GM13976 (cell line): ENCODE measurements around the gene MAMLD1.

Experiments
- DNase-seq: peaks from one replicate; pipeline ENCODE4 v3.0.0; 2012; ENCODE audit warnings: low spot score
- in situ Hi-C: fragments of 300-500 bp; cut with MboI; formaldehyde crosslinking; loops from one replicate; pipeline ENCODE4 v1.12.0; 2022; ENCODE audit warnings: low sequenced_read_pairs, mixed read lengths, inconsistent platforms; ENCODE audit not compliant: unreplicated experiment
- TF ChIP-seq, protein P1 (sequence below): IDR thresholded peaks from 2 replicates; pipeline ENCODE4 v1.5.1; 2012; ENCODE audit warnings: borderline replicate concordance, mild to moderate bottlenecking; ENCODE audit not compliant: insufficient read depth; ENCODE audit errors: extremely low read depth, missing control alignments, control extremely low read depth

The MAMLD1 gene

DNA sequence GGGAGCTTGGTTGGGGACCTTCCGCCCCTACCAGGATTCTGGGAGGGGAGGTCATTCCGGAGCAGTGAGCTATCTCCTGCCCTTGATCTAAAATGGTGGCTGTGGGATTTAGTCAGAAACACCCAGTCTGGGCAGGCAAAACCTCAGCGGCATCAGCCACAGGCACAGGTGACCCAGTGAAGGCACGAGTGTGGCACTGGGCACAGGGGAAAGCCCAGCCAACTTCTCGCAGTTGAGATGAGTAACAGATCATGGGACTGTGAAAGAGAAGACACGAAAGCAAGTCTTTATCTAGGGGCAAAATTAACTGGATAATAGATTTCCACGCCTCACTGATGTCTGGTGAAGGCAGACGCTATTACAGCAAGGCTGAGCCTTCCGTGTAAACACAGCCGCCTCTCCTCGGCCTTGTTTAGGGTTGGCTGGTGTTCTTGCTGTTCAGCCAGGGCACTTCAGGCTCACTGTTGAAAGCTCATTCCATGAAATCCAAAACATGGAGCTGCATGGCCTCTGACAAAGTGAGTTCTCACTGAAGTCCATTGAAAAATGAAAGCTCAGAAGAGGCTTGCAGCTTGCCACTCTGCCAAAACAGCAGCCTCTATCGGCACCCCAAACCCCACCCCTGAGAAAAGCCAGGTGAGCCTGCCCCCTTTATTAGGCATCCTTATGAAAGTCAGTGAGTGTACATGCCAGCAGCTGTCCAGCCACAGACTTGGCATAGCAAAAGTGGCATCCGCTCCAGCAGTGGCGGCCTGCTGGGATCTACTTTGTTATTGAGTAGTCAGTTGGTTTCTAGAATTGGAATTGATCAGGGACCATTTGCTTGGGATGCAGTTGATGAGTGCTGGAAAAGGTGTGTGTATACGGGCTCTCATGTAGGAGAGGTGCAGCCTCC lies 103.0 kb downstream of the MAMLD1 start:
- in situ Hi-C loops, result no loop called here
- no peak for DNase-seq
- TF ChIP-seq, protein P1, sequence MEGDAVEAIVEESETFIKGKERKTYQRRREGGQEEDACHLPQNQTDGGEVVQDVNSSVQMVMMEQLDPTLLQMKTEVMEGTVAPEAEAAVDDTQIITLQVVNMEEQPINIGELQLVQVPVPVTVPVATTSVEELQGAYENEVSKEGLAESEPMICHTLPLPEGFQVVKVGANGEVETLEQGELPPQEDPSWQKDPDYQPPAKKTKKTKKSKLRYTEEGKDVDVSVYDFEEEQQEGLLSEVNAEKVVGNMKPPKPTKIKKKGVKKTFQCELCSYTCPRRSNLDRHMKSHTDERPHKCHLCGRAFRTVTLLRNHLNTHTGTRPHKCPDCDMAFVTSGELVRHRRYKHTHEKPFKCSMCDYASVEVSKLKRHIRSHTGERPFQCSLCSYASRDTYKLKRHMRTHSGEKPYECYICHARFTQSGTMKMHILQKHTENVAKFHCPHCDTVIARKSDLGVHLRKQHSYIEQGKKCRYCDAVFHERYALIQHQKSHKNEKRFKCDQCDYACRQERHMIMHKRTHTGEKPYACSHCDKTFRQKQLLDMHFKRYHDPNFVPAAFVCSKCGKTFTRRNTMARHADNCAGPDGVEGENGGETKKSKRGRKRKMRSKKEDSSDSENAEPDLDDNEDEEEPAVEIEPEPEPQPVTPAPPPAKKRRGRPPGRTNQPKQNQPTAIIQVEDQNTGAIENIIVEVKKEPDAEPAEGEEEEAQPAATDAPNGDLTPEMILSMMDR, result no peak

DNA sequence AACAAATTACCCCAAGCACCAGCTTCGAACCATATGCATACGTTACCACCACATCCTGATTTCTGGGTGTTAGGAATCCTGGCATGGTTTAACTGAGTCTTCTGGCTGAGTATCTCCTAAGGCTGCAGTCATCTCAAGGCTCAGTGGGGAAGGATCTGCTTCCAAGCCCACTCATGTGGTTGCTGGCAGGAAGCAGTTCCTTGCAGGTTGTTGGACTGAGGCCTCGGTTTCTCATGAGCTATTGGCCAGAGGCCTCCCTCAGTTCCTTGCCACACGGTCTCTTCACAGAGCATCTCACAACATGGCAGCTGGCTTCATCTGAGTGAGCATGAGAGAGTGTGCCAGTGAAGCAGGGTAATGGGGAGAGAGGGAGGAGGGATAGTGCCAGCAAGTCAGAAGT lies 109.2 kb downstream of the MAMLD1 start:
- in situ Hi-C loops, result no loop called here
- DNase-seq, result no peak
- TF ChIP-seq, protein P1, result no peak

DNA sequence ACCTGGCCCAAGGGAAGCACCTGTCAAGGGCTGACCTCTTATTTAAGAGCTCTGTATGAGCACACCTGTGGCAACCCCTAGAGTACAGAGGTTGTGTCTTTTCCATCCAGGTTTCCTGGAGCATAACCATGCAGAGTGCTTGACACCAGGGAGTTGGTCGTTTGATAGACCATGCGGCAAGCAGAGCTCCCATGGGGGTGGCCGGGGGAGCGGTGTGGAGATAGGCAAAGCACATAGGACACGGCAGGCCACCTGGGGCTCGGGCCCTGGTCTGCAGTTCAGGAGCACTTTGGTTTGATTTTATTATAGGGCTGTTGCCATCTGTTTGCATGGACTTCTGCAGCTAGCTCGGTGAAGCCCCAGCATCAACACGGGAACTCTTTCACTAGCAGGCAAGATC lies 110.3 kb downstream of the MAMLD1 start:
- in situ Hi-C loops, result no loop called here
- TF ChIP-seq, protein P1, result no peak
- DNase-seq, result no peak

DNA sequence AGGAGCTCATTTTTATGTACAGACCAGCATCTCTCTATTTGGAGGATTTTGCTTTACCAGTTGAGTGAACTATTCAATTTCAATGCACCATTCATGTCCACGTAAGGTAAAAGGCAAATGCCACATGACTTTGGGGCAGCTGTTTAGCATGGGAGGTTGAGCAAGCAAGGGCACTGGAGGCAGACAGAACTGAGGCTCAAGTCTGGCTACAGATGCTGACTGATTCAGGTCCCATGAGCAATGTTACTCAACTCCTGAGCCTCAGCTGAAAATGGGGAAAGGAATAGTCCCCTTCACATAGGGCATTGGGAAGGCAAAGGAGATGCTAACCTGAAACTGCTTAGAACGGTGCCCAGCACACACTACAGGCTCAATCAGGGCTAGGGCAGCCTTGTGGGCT lies 112.3 kb downstream of the MAMLD1 start:
- no peak for DNase-seq
- in situ Hi-C loops, result loop anchor here (25.0 kb wide), 1 partner anchor 513 kb away; no protein-coding TSS in a partner anchor
- TF ChIP-seq, protein P1, result no peak

DNA sequence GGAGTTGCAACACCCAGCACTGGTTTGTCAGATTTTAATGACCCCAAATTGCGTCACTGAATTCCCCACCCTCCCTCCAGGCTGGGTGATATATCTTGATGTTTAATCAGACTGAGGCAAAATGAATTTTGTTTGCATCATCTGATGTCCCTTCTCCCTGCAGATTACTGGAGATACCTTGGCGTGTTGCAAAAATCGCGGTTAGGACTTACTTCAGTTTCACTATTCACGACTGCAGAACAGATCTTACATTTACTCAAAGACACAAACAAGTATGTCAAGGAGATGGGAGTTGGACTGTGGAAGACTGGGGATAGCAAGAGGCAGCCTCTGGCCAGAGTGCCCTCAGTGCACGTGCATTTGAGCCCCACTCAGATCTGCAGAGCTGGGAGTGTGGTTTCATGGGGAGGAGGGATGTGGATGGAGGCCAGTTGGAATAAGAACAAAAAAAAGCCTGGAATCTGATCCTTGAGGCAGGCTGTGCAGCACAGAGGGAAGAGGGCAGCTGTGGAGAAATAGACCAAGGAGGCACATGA lies 113.1 kb downstream of the MAMLD1 start:
- no peak for DNase-seq
- TF ChIP-seq, protein P1, result no peak
- in situ Hi-C loops, result loop anchor here (25.0 kb wide), 1 partner anchor 514 kb away; no protein-coding TSS in a partner anchor

DNA sequence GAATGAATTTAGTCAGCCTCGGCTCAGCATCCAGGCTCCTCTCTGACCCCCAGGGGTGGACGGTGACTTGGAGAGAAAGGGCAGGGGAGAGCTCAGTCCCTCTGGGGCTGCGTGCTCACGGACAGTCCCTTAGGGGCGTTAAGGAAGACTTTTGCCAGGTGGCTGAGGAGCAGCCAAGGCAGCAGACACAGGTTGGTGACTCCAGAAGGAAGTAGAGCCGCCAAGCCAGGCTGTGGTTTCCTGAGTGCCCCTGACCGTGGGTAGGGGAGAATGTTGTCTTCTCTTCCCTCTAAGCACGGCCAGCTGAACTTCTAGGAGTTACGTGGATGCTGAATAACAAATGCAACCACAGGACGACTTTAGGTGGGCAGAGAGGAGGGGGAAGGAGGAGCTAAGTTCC lies 114.3 kb downstream of the MAMLD1 start:
- DNase-seq, result no peak
- in situ Hi-C loops, result loop anchor here (25.0 kb wide), 1 partner anchor 515 kb away; no protein-coding TSS in a partner anchor
- TF ChIP-seq, protein P1, result no peak
